Lower lobe of right lung (tissue), 2 donors: ENCODE results near the gene SP100. TPM values are rescaled to one million over a fixed set of nuclear protein-coding genes. Genes with fewer than 3 reads are reported as not detected.

Experiments
- ATAC-seq, 2 donors: fragments of 200-7000 bp; cut with Tn5 transposase; one replicate each; pipeline ENCODE4 v1.9.1; 2020 to 2022; ENCODE audit warnings: mild to moderate bottlenecking in 2 of 2, moderate library complexity in 2 of 2
- DNase-seq: peaks from one replicate; pipeline ENCODE4 v3.0.0-alpha.2; 2020
- H3K27ac ChIP-seq: fragments of 200-600 bp; one replicate; pipeline ENCODE4 v1.8.0; 2022
- H3K27me3 ChIP-seq: fragments of 200-600 bp; one replicate; pipeline ENCODE4 v1.8.0; 2022; ENCODE audit warnings: low read depth
- H3K36me3 ChIP-seq: fragments of 200-600 bp; one replicate; pipeline ENCODE4 v1.8.0; 2022; ENCODE audit warnings: mild to moderate bottlenecking
- H3K4me1 ChIP-seq: fragments of 200-600 bp; one replicate; pipeline ENCODE4 v1.8.0; 2022
- H3K4me3 ChIP-seq: fragments of 200-600 bp; one replicate; pipeline ENCODE4 v1.8.0; 2022; ENCODE audit warnings: mild to moderate bottlenecking
- H3K9me3 ChIP-seq: fragments of 200-600 bp; one replicate; pipeline ENCODE4 v1.8.0; 2022
- intact Hi-C: fragments of 100-400 bp; cut with DNase I; formaldehyde crosslinking; loops from one replicate; pipeline ENCODE4 v1.11.0; 2022
- total RNA-seq: library from RNA; stranded (reverse); fragmentation: NEBNext Ultra II Directional; extraction: Animal tissue kit (Norgen Biotek cat#: 25700); gene quantifications from one replicate; pipeline ENCODE4 v1.2.1, GENCODE V29; 2021
- TF ChIP-seq, protein P1 (sequence below): fragments of 200-600 bp; IDR thresholded peaks from one replicate; pipeline ENCODE4 v1.8.0; 2022; ENCODE audit warnings: antibody characterized with exemption, mild to moderate bottlenecking
- donor health status: DM: no; HTN: yes; CAD: no; lungs with severe emphysema.

The SP100 gene
- total RNA-seq, 1 donor from 2014 or later: 162 TPM

DNA sequence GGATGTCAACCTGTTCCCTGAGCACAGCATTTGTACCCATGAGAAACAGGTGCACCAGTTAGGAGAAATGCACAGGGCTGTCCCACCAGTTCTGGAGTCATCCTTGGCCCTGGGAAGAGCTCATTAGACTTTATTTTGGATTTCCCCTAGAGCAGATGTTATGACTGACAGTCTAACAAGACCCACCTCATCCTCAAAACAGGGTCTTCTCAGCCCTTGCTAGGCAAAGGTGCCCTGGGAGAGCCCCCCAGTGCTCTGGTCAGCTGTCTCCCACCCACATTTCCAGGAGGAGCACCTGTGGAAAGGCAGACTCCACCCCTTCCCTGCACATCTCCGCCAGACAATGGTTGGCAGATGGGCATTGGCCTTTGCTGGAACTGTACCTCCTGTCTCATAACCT is 5.7 kb upstream of the SP100 start:
- Histone ChIP-seq H3K4me3 (no peak overlapping the region), H3K9me3 (no peaks in the 10 kb centered on the region), H3K27me3 (no peaks in the 10 kb centered on the region), H3K4me1 (peaks cover 51% of the 10 kb centered on the region), H3K27ac (peak overlapping the region; percentile 92), H3K36me3 (peaks cover 2% of the 10 kb centered on the region)
- TF ChIP-seq, protein P1, sequence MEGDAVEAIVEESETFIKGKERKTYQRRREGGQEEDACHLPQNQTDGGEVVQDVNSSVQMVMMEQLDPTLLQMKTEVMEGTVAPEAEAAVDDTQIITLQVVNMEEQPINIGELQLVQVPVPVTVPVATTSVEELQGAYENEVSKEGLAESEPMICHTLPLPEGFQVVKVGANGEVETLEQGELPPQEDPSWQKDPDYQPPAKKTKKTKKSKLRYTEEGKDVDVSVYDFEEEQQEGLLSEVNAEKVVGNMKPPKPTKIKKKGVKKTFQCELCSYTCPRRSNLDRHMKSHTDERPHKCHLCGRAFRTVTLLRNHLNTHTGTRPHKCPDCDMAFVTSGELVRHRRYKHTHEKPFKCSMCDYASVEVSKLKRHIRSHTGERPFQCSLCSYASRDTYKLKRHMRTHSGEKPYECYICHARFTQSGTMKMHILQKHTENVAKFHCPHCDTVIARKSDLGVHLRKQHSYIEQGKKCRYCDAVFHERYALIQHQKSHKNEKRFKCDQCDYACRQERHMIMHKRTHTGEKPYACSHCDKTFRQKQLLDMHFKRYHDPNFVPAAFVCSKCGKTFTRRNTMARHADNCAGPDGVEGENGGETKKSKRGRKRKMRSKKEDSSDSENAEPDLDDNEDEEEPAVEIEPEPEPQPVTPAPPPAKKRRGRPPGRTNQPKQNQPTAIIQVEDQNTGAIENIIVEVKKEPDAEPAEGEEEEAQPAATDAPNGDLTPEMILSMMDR: no peak
- DNase-seq (no peak), ATAC-seq (no peak)
- intact Hi-C loops: no loop called here

DNA sequence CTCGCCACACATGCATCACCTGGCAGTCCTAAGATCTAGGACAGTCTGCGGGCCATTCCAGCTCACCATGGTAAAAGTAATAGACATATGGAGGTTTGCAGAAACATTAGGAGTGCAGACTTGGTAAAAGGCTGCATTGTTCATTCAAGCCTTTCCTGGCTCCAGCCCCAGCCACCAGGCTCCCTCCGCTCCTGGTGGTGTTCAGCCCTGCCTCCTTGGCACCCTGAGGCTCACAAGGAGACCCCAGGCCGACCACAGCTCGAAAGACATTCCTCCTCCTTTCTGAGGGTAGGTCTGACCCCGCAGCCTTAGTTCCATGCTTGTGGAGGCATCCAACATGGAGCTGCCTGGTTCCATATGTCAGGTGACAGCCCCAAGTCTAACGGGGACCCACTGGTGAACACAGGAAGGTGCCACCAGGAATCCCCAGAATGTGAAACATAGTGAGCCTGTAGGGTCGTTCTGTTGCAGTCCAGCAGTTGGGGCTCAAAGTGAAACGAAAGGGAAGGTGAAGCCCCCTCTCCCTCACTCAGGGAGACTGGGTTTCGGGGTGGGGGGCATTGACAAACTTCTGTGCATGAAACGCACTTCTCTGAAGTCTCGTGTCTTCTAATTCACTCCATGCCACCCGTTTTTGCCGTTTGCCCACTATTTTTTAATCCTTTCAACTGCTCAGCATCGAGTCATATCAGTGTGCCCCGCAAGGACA is 5.0 kb upstream of the SP100 start:
- H3K36me3 ChIP-seq: no peaks in the 10 kb centered on the region
- DNase-seq: no peak
- TF ChIP-seq, protein P1: no peak
- H3K27me3 ChIP-seq: no peaks in the 10 kb centered on the region
- peaks cover 56% of the 10 kb centered on the region for H3K4me1 ChIP-seq
- intact Hi-C loops: no loop called here
- no peaks in the 10 kb centered on the region for H3K9me3 ChIP-seq
- H3K4me3 ChIP-seq: peak overlapping the region; percentile 67
- no peak for ATAC-seq
- peak overlapping the region; percentile 92 for H3K27ac ChIP-seq

DNA sequence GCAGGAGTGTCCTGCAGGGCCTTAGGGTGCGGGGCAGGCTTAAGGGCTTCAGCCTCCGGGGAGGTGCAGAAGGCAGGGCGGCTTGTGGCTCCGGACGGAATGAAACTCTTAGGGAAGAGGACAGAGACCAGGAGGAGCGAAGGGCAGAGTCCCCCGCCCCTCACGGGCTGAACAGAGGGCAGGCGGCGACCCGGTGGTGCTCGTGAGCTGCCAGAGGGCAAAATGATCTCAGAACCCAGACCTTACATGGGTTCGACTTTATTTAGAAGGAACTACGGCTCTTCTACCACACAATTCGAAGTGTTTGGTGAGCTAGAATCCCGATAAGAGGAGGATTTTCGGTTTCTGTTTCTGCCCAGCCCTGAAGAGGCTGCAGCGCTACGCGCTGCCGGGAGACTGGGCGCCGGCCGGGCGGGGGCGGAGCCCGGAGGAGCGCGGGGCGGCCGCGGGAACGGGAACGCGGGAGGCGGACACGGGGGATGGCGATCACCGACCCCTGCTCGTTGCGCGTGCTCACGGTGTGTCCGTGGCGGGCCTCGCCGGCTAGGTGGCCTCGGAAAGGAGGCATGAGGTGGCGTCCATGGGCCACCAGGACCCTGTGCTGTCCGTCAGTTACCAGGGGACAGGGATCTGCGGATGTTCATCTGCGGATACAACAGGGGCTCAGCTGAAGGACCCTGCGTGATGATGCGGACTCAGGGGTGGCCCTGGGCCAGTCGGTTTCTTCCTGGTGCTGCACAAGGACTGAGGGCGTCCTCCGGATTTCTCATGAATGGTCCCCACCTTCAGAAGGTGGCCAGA is 4.2 kb upstream of the SP100 start:
- Histone ChIP-seq H3K9me3 (no peaks in the 10 kb centered on the region), H3K4me3 (peak overlapping the region; percentile 67), H3K4me1 (peaks cover 56% of the 10 kb centered on the region), H3K27me3 (no peaks in the 10 kb centered on the region), H3K36me3 (no peaks in the 10 kb centered on the region), H3K27ac (peak overlapping the region; percentile 92)
- peak; percentile 76 for DNase-seq
- peak; percentile 88 to 90 for ATAC-seq
- intact Hi-C loops: no loop called here
- TF ChIP-seq, protein P1: no peak

DNA sequence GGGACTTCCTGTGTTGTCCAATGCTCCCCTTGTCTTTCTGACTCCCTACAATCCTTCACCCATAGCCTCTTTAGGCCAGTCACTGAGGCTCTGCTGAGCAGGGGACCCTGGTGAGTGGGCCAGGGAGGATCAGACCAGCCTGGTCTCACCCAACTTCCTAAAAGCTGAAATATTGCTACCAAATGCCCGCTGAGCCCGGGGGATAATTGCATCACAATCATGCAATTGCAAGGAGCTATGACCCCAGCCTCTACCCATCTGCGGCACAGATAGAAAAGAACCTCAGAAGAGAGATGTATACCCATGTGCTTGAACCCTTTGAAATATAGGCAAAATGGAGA is 3.7 kb upstream of the SP100 start:
- no peaks in the 10 kb centered on the region for H3K36me3 ChIP-seq
- TF ChIP-seq, protein P1: no peak
- peak; percentile 1 to 2 for ATAC-seq
- intact Hi-C loops: no loop called here
- peaks cover 57% of the 10 kb centered on the region for H3K4me1 ChIP-seq
- H3K4me3 ChIP-seq: peak overlapping the region; percentile 67
- H3K27ac ChIP-seq: peak overlapping the region; percentile 92
- H3K27me3 ChIP-seq: no peaks in the 10 kb centered on the region
- DNase-seq: no peak
- H3K9me3 ChIP-seq: no peaks in the 10 kb centered on the region

DNA sequence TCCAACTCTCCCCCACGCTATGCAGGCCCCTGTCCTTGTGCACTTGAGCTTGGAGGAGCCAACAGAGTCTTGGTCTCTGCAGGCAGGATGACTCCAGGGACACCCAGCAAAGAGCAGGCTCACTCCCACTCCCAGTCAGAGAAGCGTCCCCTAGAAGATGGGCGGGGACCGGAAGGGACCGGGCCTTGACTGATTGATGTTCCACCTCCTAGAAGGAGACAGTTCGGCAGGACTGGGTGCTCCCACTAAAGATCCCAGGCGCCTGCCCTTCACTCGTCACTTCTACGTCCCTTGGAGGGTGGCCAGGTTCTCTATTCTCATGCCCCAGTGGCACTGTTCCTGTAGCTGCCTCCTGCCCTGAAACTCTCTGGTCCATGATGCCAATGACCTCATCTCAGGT is 3.2 kb upstream of the SP100 start:
- no peak overlapping the region for H3K4me3 ChIP-seq
- TF ChIP-seq, protein P1: no peak
- H3K27me3 ChIP-seq: no peaks in the 10 kb centered on the region
- intact Hi-C loops: no loop called here
- peaks cover 60% of the 10 kb centered on the region for H3K4me1 ChIP-seq
- ATAC-seq: no peak
- H3K27ac ChIP-seq: peak overlapping the region; percentile 92
- H3K9me3 ChIP-seq: no peaks in the 10 kb centered on the region
- no peaks in the 10 kb centered on the region for H3K36me3 ChIP-seq
- DNase-seq: no peak
